ENCODE data around the gene GRK7. TPM values are rescaled to one million over a fixed set of nuclear protein-coding genes. Genes with fewer than 3 reads are reported as not detected.

GRK7 gene
- not detected in 2 replicates for total RNA-seq (2022)
- percentile 16 among the genes with signal in this experiment for Bru-seq, nascent RNA
- percentile 62 among the genes with signal in this experiment for BruChase-seq, experiment 1, labeled RNA remaining after a 6-hour chase
- BruChase-seq, experiment 2, labeled RNA remaining after a 2-hour chase, result percentile 46 among the genes with signal in this experiment
- long read RNA-seq, result 0 reads

GRCh38 chr3:141763088-141763750 is at the start of gene GRK7:
Gene GRK7 (plus strand): TSS chr3:141763408. CDS start chr3:141778285, 14,877 bp downstream.
- DNase-seq, result no peak
- Mint-ChIP-seq H3K36me3 (ENCODE audit: insufficient read depth, unreplicated experiment) (no peaks in the 10 kb centered on the region), H3K9me3 (ENCODE audit: low read depth, unreplicated experiment) (no peaks in the 10 kb centered on the region), H3K4me3 (ENCODE audit: low read depth, unreplicated experiment) (no peak within 1 kb of the TSS), H3K27ac (ENCODE audit: unreplicated experiment) (no peak within 1 kb of the TSS), H3K27me3 (ENCODE audit: unreplicated experiment) (peaks cover 2% of the 10 kb centered on the region), H3K4me1 (ENCODE audit: low read depth, unreplicated experiment) (no peaks in the 10 kb centered on the region)
- intact Hi-C loops (cut with micrococcal nuclease; ENCODE audit: unreplicated experiment), result no loop called here
- BruUV-seq (replicated peaks), result no TSS peak
- CTCF ChIA-PET, result no interaction called here
- TF ChIP-seq CTCF (IDR thresholded peaks at IDR 0.05; ENCODE audit: unreplicated experiment), result no peak

DNA sequence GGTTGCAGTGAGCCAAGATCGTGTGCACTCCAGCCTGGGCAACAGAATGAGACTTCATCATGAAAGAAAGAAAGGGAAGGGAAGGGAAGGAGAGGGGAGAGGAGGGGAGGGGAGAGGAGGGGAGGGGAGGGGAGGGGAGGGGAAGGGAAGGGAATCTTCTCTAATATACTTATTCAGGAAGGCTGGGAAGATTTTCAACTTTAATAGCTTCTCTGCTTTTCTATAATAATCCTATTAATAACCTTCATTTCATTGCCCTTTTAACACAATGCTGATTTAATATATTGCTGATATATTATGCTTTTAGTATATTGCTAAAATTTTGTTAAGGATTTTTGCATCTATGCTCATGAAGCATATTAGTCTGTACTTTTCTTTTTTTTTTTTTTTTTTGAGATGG is 48.5 kb upstream of the GRK7 start:
- CTCF ChIA-PET, result interaction anchor here (0.6 to 1.1 kb wide), 3 partner anchors 17 to 466 kb away, joined by 4 to 13 read pairs (median 6); no protein-coding TSS in a partner anchor
- DNase-seq, result no peak
- Mint-ChIP-seq H3K9me3 (ENCODE audit: low read depth, unreplicated experiment) (no peaks in the 10 kb centered on the region), H3K27me3 (ENCODE audit: unreplicated experiment) (no peaks in the 10 kb centered on the region), H3K4me1 (ENCODE audit: low read depth, unreplicated experiment) (peaks cover 5% of the 10 kb centered on the region), H3K36me3 (ENCODE audit: insufficient read depth, unreplicated experiment) (no peaks in the 10 kb centered on the region), H3K27ac (ENCODE audit: unreplicated experiment) (no peak overlapping the region), H3K4me3 (ENCODE audit: low read depth, unreplicated experiment) (no peak overlapping the region)
- no peak for TF ChIP-seq CTCF (IDR thresholded peaks at IDR 0.05; ENCODE audit: unreplicated experiment)
- BruUV-seq (replicated peaks), result no TSS peak
- intact Hi-C loops (cut with micrococcal nuclease; ENCODE audit: unreplicated experiment), result no loop called here

DNA sequence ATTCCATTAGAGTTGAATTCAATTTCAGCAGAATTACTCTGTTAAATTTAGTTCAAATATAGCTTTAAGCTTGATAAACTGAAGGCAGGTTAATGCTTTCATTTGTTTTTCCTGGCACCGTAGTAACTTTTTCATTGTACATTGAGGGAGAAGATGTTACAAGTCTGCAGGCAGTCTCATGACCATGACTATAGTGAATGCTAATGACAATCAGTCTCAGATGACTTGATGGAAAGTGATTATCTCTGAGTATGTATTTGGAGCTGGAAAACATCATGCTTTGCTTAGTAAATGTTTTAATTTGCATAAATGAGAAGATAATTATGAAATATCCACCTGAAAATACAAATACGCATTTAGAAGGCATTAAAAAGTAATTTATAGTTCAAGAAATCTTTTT is 41.1 kb upstream of the GRK7 start:
- CTCF ChIA-PET, result no interaction called here
- no peak for TF ChIP-seq CTCF (IDR thresholded peaks at IDR 0.05; ENCODE audit: unreplicated experiment)
- no peak overlapping the region for H3K27ac Mint-ChIP-seq (ENCODE audit: unreplicated experiment)

DNA sequence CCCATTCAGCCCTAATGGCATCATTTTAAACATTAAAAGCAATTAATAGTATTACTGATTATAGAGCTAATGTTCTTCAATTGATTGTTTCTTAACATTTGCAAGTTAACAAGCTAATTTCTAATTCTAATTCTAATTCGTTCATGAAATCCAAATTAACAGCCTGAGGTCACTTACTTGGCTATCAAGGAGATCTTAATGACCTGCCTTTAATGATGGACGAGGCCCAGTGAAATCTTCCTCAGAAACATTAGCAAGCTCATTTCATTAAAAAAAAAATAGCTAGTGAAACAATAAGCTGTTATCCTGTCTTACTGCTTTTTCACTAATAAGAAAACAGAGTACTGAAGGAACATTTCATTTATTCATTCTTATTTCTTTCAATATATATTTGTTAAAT is 40.6 kb upstream of the GRK7 start:
- H3K36me3 Mint-ChIP-seq (ENCODE audit: insufficient read depth, unreplicated experiment), result no peaks in the 10 kb centered on the region

More for the DNA sequence above, 41.1 kb upstream of the GRK7 start:
- BruUV-seq (replicated peaks), result no TSS peak
- peaks cover 11% of the 10 kb centered on the region for H3K27me3 Mint-ChIP-seq (ENCODE audit: unreplicated experiment)
- H3K9me3 Mint-ChIP-seq (ENCODE audit: low read depth, unreplicated experiment), result no peaks in the 10 kb centered on the region
- intact Hi-C loops (cut with micrococcal nuclease; ENCODE audit: unreplicated experiment), result no loop called here
- no peaks in the 10 kb centered on the region for H3K36me3 Mint-ChIP-seq (ENCODE audit: insufficient read depth, unreplicated experiment)
- H3K4me3 Mint-ChIP-seq (ENCODE audit: low read depth, unreplicated experiment), result no peak overlapping the region
- DNase-seq, result no peak
- no peaks in the 10 kb centered on the region for H3K4me1 Mint-ChIP-seq (ENCODE audit: low read depth, unreplicated experiment)

More for the DNA sequence above, 40.6 kb upstream of the GRK7 start:
- no peaks in the 10 kb centered on the region for H3K9me3 Mint-ChIP-seq (ENCODE audit: low read depth, unreplicated experiment)
- no peaks in the 10 kb centered on the region for H3K4me1 Mint-ChIP-seq (ENCODE audit: low read depth, unreplicated experiment)
- intact Hi-C loops (cut with micrococcal nuclease; ENCODE audit: unreplicated experiment), result no loop called here
- peaks cover 11% of the 10 kb centered on the region for H3K27me3 Mint-ChIP-seq (ENCODE audit: unreplicated experiment)
- TF ChIP-seq CTCF (IDR thresholded peaks at IDR 0.05; ENCODE audit: unreplicated experiment), result no peak
- CTCF ChIA-PET, result interaction anchor here (0.6 kb wide), 1 partner anchor 203 kb away, joined by 4 read pairs; no protein-coding TSS in a partner anchor
- no TSS peak for BruUV-seq (replicated peaks)
- no peak overlapping the region for H3K4me3 Mint-ChIP-seq (ENCODE audit: low read depth, unreplicated experiment)
- DNase-seq, result no peak
- H3K27ac Mint-ChIP-seq (ENCODE audit: unreplicated experiment), result no peak overlapping the region

All from Calu3 (cell line).